GM23248 (cell line): Measurements from ENCODE around the gene EFCAB8.

Experiments
- EZH2 ChIP-seq: fragments of 200-600 bp; sonication (generic); IDR thresholded peaks from 2 replicates; pipeline ENCODE4 v1.6.1; 2018; ENCODE audit warnings: antibody characterized with exemption, mild to moderate bottlenecking; ENCODE audit not compliant: insufficient read depth, poor library complexity, severe bottlenecking
- EZH2phosphoT487 ChIP-seq: fragments of 200-600 bp; sonication (generic); IDR thresholded peaks from 2 replicates; pipeline ENCODE4 v1.6.1; 2018; ENCODE audit warnings: antibody characterized with exemption, moderate library complexity, mild to moderate bottlenecking, low read depth; ENCODE audit not compliant: insufficient read depth

DNA sequence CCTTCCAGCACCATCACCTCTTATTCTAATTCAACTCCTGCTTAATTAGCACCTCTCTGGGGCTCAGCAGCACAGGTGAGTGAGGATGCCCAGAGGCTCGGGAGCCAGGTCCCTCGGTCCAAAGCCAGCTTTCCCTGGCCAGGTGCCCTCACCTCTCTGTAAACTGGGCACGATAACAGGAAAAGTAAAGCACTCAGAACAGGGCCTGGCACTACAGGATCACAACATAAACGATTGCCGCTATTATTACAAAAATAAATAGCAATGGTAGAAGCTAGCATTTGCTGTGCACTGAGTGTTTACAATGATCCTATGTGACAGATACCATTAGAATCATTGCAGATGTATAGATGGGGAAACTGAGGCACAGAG lies 151.4 kb downstream of the EFCAB8 start:
- TF ChIP-seq EZH2 (no peak), EZH2phosphoT487 (no peak)
